Measurements from ENCODE around the gene ZNF578.
A peak's percentile ranks its signal among the peaks of the same experiment; 100 is the strongest.
"Not testable (repeated sequence)": the region's sequence is repeated elsewhere in the genome, so short reads cannot be mapped to it uniquely, and the experiment has no call there.

ZNF578 gene

DNA sequence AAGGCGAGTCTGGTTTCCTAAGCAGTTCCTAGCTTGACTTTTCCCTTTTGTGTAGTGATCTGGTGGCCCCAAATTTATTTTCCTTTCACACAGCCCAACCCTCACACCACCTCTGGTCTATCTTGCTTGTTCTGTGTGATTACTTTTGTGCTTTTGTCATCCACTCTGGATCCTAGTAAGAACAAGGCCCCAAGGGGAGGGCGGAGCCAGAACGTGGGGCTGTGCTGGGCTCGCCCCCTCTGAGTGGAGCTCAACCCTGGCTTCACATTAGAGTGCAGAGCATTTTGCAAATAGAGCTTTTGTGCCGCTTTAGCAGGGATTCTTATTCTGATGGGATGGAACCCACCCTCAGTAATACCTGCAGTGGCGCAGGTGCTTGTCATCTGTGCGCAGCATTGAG lies 31.7 kb downstream of the ZNF578 start:
- not testable (repeated sequence) for H3K4me3 ChIP-seq (ENCODE audit: low read length); H3K27ac ChIP-seq (ENCODE audit: low read length); H3K27me3 ChIP-seq (ENCODE audit: insufficient read depth, low read length); H3K4me1 ChIP-seq (ENCODE audit: insufficient read depth, low read length); H3K36me3 ChIP-seq (ENCODE audit: insufficient read depth, low read depth, low read length)
- Histone ChIP-seq H3K9ac (ENCODE audit: low read depth, low read length) (peak overlapping the region; percentile 21; the same call in 1 of the 2 replicates), H3K9me3 (ENCODE audit: insufficient read depth, low read depth, low read length) (peaks cover 28% of the 10 kb centered on the region)

DNA sequence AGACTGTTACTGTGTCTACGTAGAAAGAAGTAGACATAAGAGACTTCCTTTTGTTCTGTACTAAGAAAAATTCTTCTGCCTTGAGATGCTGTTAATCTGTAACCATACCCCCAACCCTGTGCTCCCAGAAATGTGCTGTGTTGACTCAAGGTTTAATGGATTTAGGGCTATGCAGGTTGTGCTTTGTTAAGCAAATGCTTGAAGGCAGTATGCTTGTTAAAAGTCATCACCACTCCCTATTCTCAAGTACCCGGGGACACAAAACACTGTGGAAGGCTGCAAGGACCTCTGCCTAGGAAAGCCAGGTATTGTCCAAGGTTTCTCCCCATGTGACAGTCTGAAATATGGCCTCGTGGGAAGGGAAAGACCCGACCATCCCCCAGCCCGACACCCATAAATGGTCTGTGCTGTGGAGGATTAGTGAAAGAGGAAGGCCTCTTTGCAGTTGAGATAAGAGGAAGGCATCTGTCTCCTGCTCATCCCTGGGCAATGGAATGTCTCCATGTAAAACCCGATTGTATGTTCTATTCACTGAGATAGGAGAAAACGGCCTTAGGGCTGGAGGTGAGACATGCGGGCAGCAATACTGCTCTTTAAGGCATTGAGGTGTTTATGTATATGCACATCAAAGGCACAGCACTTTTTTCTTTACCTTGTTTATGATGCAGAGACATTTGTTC lies 32.3 kb downstream of the ZNF578 start:
- H3K9ac ChIP-seq (ENCODE audit: low read depth, low read length); H3K27me3 ChIP-seq (ENCODE audit: insufficient read depth, low read length); H3K36me3 ChIP-seq (ENCODE audit: insufficient read depth, low read depth, low read length); H3K27ac ChIP-seq (ENCODE audit: low read length); H3K4me1 ChIP-seq (ENCODE audit: insufficient read depth, low read length); H3K4me3 ChIP-seq (ENCODE audit: low read length): not testable (repeated sequence)
- peaks cover 23% of the 10 kb centered on the region for H3K9me3 ChIP-seq (ENCODE audit: insufficient read depth, low read depth, low read length)

- Histone ChIP-seq H3K9ac (ENCODE audit: low read depth, low read length) (peak overlapping the region; percentile 68; the same call in 1 of the 2 replicates), H3K27me3 (ENCODE audit: insufficient read depth, low read length) (peaks cover 22% of the 10 kb centered on the region), H3K36me3 (ENCODE audit: insufficient read depth, low read depth, low read length) (no peaks in the 10 kb centered on the region), H3K9me3 (ENCODE audit: insufficient read depth, low read depth, low read length) (no peaks in the 10 kb centered on the region), H3K4me3 (ENCODE audit: low read length) (peak overlapping the region; percentile 83), H3K4me1 (ENCODE audit: insufficient read depth, low read length) (no peaks in the 10 kb centered on the region), H3K27ac (ENCODE audit: low read length) (no peak overlapping the region)
These were observed 39.0 kb downstream of the ZNF578 start for GRCh38 chr19:52492201-52492993.

DNA sequence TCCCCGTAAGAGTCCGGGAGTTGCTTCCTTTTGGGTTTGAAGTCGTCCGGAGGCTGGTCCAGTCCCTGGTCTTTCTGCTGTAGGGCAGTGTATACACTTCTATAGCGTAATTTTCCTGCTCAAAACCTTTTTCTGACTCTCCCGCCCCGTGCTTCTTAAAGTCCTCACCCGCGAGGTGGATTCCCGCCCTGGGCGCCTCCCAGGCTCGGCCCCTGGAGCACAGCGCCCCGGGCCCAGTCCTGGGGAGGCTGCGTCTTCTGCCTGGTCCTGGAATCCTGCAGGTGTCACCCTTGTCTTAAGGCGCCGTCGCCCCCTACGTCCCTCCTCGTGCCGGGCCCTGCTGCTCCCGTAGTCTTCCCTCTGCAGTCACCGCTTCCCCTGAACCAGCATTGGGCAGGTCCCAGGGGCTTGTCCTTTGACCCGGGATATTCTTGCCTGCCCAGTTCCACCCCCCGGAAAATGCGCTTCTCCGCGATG lies 39.7 kb downstream of the ZNF578 start:
- H3K27me3 ChIP-seq (ENCODE audit: insufficient read depth, low read length) = peaks cover 28% of the 10 kb centered on the region
- H3K36me3 ChIP-seq (ENCODE audit: insufficient read depth, low read depth, low read length) = no peaks in the 10 kb centered on the region
- peak overlapping the region; percentile 68; the same call in 1 of the 2 replicates for H3K9ac ChIP-seq (ENCODE audit: low read depth, low read length)
- H3K27ac ChIP-seq (ENCODE audit: low read length) = no peak overlapping the region
- H3K4me3 ChIP-seq (ENCODE audit: low read length) = peak overlapping the region; percentile 83
- no peaks in the 10 kb centered on the region for H3K9me3 ChIP-seq (ENCODE audit: insufficient read depth, low read depth, low read length)
- H3K4me1 ChIP-seq (ENCODE audit: insufficient read depth, low read length) = no peaks in the 10 kb centered on the region

DNA sequence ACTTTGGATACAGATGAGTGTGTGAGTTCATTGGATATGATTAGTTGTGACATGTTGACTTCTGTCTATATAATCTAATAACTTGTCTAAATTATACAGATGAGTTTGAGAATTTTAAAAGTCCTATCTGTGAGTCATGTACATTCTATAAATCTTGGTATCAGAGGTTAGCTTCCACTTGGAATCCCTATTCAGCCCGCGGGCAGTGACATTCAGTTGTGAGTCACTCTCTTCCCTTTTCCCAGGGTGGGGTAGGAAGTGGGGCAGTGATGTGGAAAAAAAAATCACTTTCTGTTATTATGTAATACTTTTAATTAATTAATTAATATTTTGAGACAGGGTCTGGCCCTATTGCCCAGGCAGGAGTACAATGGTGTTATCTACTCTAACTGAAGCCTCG lies 41.2 kb downstream of the ZNF578 start:
- Histone ChIP-seq H3K4me1 (ENCODE audit: insufficient read depth, low read length) (no peaks in the 10 kb centered on the region), H3K27ac (ENCODE audit: low read length) (no peak overlapping the region), H3K27me3 (ENCODE audit: insufficient read depth, low read length) (peaks cover 43% of the 10 kb centered on the region), H3K9me3 (ENCODE audit: insufficient read depth, low read depth, low read length) (no peaks in the 10 kb centered on the region), H3K9ac (ENCODE audit: low read depth, low read length) (no peak overlapping the region), H3K4me3 (ENCODE audit: low read length) (no peak overlapping the region), H3K36me3 (ENCODE audit: insufficient read depth, low read depth, low read length) (no peaks in the 10 kb centered on the region)

DNA sequence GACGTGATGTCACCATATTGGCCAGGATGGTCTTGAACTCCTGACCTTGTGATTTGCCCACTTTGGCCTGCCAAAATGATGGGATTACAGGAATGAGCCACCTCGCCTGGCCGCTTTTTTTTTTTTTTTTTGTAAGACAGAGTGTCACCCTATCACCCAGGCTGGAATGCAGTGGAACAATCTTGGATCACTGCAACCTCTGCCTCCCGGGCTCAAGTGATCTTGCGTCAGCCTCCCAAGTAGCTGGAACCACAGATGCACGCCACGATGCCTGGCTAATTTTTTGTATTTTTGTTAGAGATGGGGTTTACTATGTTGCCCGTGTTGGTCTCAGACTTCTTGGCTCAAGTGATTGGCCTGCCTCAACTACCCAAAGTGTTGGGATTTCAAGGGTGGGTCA lies 45.2 kb downstream of the ZNF578 start:
- no peaks in the 10 kb centered on the region; the same call in 1 of the 2 replicates for H3K4me1 ChIP-seq (ENCODE audit: insufficient read depth, low read length)
- H3K36me3 ChIP-seq (ENCODE audit: insufficient read depth, low read depth, low read length) = no peaks in the 10 kb centered on the region
- H3K4me3 ChIP-seq (ENCODE audit: low read length) = no peak overlapping the region
- H3K9me3 ChIP-seq (ENCODE audit: insufficient read depth, low read depth, low read length) = no peaks in the 10 kb centered on the region
- no peak overlapping the region for H3K9ac ChIP-seq (ENCODE audit: low read depth, low read length)
- H3K27me3 ChIP-seq (ENCODE audit: insufficient read depth, low read length) = peaks cover 71% of the 10 kb centered on the region
- no peak overlapping the region for H3K27ac ChIP-seq (ENCODE audit: low read length)

- H3K9ac ChIP-seq (ENCODE audit: low read depth, low read length); H3K27ac ChIP-seq (ENCODE audit: low read length); H3K4me3 ChIP-seq (ENCODE audit: low read length): not testable (repeated sequence)
These were observed 47.1 kb downstream of the ZNF578 start for GRCh38 chr19:52500474-52500873.

GRCh38 chr19:52500991-52501390 lies 47.6 kb downstream of the ZNF578 start:
- not testable (repeated sequence) for H3K9me3 ChIP-seq (ENCODE audit: insufficient read depth, low read depth, low read length); H3K4me1 ChIP-seq (ENCODE audit: insufficient read depth, low read length); H3K4me3 ChIP-seq (ENCODE audit: low read length); H3K36me3 ChIP-seq (ENCODE audit: insufficient read depth, low read depth, low read length); H3K27ac ChIP-seq (ENCODE audit: low read length); H3K9ac ChIP-seq (ENCODE audit: low read depth, low read length)
- peaks cover 62% of the 10 kb centered on the region for H3K27me3 ChIP-seq (ENCODE audit: insufficient read depth, low read length)

More at GRCh38 chr19:52500474-52500873, 47.1 kb downstream of the ZNF578 start:
- H3K27me3 ChIP-seq (ENCODE audit: insufficient read depth, low read length) = peaks cover 62% of the 10 kb centered on the region
- not testable (repeated sequence) for H3K9me3 ChIP-seq (ENCODE audit: insufficient read depth, low read depth, low read length); H3K4me1 ChIP-seq (ENCODE audit: insufficient read depth, low read length); H3K36me3 ChIP-seq (ENCODE audit: insufficient read depth, low read depth, low read length)

- H3K27ac ChIP-seq (ENCODE audit: low read length) = no peak overlapping the region
- no peaks in the 10 kb centered on the region for H3K9me3 ChIP-seq (ENCODE audit: insufficient read depth, low read depth, low read length)
- H3K36me3 ChIP-seq (ENCODE audit: insufficient read depth, low read depth, low read length) = peaks cover 5% of the 10 kb centered on the region; the same call in 1 of the 2 replicates
These were observed 53.9 kb downstream of the ZNF578 start for GRCh38 chr19:52507266-52507665.

GRCh38 chr19:52516191-52516590 lies 62.8 kb downstream of the ZNF578 start:
- Histone ChIP-seq H3K27me3 (ENCODE audit: insufficient read depth, low read length) (no peaks in the 10 kb centered on the region), H3K36me3 (ENCODE audit: insufficient read depth, low read depth, low read length) (peaks cover 5% of the 10 kb centered on the region; the same call in 1 of the 2 replicates), H3K4me1 (ENCODE audit: insufficient read depth, low read length) (peaks cover 12% of the 10 kb centered on the region), H3K9me3 (ENCODE audit: insufficient read depth, low read depth, low read length) (no peaks in the 10 kb centered on the region), H3K9ac (ENCODE audit: low read depth, low read length) (no peak overlapping the region), H3K27ac (ENCODE audit: low read length) (no peak overlapping the region), H3K4me3 (ENCODE audit: low read length) (no peak overlapping the region)

More at GRCh38 chr19:52507266-52507665, 53.9 kb downstream of the ZNF578 start:
- no peak overlapping the region for H3K4me3 ChIP-seq (ENCODE audit: low read length)
- H3K9ac ChIP-seq (ENCODE audit: low read depth, low read length) = no peak overlapping the region
- H3K4me1 ChIP-seq (ENCODE audit: insufficient read depth, low read length) = no peaks in the 10 kb centered on the region
- peaks cover 13% of the 10 kb centered on the region for H3K27me3 ChIP-seq (ENCODE audit: insufficient read depth, low read length)

GRCh38 chr19:52518646-52519045 lies 65.3 kb downstream of the ZNF578 start:
- no peak overlapping the region for H3K9ac ChIP-seq (ENCODE audit: low read depth, low read length)
- no peak overlapping the region for H3K27ac ChIP-seq (ENCODE audit: low read length)
- no peaks in the 10 kb centered on the region for H3K36me3 ChIP-seq (ENCODE audit: insufficient read depth, low read depth, low read length)
- H3K4me3 ChIP-seq (ENCODE audit: low read length) = no peak overlapping the region
- H3K4me1 ChIP-seq (ENCODE audit: insufficient read depth, low read length) = peaks cover 12% of the 10 kb centered on the region
- no peaks in the 10 kb centered on the region for H3K27me3 ChIP-seq (ENCODE audit: insufficient read depth, low read length)
- H3K9me3 ChIP-seq (ENCODE audit: insufficient read depth, low read depth, low read length) = no peaks in the 10 kb centered on the region

GRCh38 chr19:52519175-52519574 lies 65.8 kb downstream of the ZNF578 start:
- H3K9me3 ChIP-seq (ENCODE audit: insufficient read depth, low read depth, low read length); H3K27me3 ChIP-seq (ENCODE audit: insufficient read depth, low read length); H3K36me3 ChIP-seq (ENCODE audit: insufficient read depth, low read depth, low read length); H3K9ac ChIP-seq (ENCODE audit: low read depth, low read length); H3K27ac ChIP-seq (ENCODE audit: low read length); H3K4me3 ChIP-seq (ENCODE audit: low read length): not testable (repeated sequence)
- H3K4me1 ChIP-seq (ENCODE audit: insufficient read depth, low read length) = peaks cover 12% of the 10 kb centered on the region
